Astrocyte (in vitro differentiated cells and primary cell): ENCODE results near the gene SP140.

Source experiments
- EZH2 ChIP-seq: IDR thresholded peaks from 2 replicates; pipeline ENCODE4 v1.6.1; 2012; ENCODE audit warnings: mild to moderate bottlenecking, low read length, inconsistent platforms; ENCODE audit not compliant: insufficient read depth
- TF ChIP-seq, protein P1 (sequence below): IDR thresholded peaks from 2 replicates; pipeline ENCODE4 v1.5.1; 2011; ENCODE audit warnings: low read depth, mild to moderate bottlenecking, inconsistent platforms, low read length, moderate library complexity; ENCODE audit not compliant: insufficient read depth

DNA sequence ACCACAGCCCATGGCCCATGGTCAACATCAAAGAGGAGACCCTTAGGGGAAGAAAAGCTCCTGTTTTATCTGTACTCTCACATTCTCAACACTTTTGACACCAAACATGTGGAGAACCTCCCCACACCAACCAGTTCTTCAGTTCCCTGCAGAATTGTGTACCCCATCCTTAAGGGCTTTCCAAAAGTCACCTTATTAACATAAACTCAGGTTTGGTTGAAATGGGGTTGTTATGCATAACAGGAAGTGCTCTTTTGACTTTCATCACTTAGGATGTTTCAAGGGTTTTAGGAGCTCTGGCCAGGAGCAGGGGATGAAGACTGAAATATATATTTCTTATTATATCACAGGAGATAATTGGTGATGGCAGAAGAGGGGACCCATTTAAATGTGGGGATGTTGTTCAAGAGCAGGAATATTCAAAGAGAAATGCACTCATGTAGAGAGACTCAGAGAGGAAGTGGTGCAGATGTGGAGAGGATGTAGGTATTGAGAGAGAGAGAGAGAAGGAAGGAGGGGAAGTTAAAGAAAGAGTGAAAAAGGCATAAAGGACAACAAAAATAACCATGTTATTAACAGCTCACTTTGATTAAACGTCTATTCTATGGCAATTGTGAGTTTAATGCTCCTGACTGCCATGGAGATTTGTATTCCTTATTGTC is 136.6 kb downstream of the SP140 start:
- TF ChIP-seq, protein P1, sequence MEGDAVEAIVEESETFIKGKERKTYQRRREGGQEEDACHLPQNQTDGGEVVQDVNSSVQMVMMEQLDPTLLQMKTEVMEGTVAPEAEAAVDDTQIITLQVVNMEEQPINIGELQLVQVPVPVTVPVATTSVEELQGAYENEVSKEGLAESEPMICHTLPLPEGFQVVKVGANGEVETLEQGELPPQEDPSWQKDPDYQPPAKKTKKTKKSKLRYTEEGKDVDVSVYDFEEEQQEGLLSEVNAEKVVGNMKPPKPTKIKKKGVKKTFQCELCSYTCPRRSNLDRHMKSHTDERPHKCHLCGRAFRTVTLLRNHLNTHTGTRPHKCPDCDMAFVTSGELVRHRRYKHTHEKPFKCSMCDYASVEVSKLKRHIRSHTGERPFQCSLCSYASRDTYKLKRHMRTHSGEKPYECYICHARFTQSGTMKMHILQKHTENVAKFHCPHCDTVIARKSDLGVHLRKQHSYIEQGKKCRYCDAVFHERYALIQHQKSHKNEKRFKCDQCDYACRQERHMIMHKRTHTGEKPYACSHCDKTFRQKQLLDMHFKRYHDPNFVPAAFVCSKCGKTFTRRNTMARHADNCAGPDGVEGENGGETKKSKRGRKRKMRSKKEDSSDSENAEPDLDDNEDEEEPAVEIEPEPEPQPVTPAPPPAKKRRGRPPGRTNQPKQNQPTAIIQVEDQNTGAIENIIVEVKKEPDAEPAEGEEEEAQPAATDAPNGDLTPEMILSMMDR: no peak
- TF ChIP-seq EZH2: no peak
